H9 (cell line): ENCODE results near the gene MBD3L4. TPM values are rescaled to one million over a fixed set of nuclear protein-coding genes. Genes with fewer than 3 reads are reported as not detected.

Experiments
- DNase-seq: peaks from one replicate; pipeline ENCODE4 v3.0.0-alpha.2; 2017
- H2AFZ ChIP-seq: one replicate; pipeline ENCODE4 v1.6.1; 2013; ENCODE audit warnings: mild to moderate bottlenecking, low read length, control low read depth, moderate library complexity
- H2AK5ac ChIP-seq: 2 replicates; pipeline ENCODE4 v1.6.1; 2013; ENCODE audit warnings: low read length, control low read depth, mixed read lengths; ENCODE audit not compliant: insufficient read length
- H2BK120ac ChIP-seq: one replicate; pipeline ENCODE4 v1.6.1; 2013; ENCODE audit warnings: low read depth, mild to moderate bottlenecking, low read length, control low read depth, inconsistent platforms; ENCODE audit not compliant: poor library complexity, severe bottlenecking
- H2BK12ac ChIP-seq: 2 replicates; pipeline ENCODE4 v1.6.1; 2013; ENCODE audit warnings: low read length, control low read depth, mixed read lengths, low read depth; ENCODE audit not compliant: insufficient read length
- H2BK15ac ChIP-seq: 2 replicates; pipeline ENCODE4 v1.6.1; 2013; ENCODE audit warnings: low read depth, low read length, control low read depth
- H2BK20ac ChIP-seq: one replicate; pipeline ENCODE4 v1.6.1; 2013; ENCODE audit warnings: low read depth, mild to moderate bottlenecking, low read length, control low read depth, inconsistent platforms; ENCODE audit not compliant: poor library complexity, severe bottlenecking
- H2BK5ac ChIP-seq: 2 replicates; pipeline ENCODE4 v1.6.1; 2013; ENCODE audit warnings: low read length, control low read depth, mixed read lengths; ENCODE audit not compliant: insufficient read length
- H3K14ac ChIP-seq: 2 replicates; pipeline ENCODE4 v1.6.1; 2013; ENCODE audit warnings: low read length, control low read depth; ENCODE audit not compliant: insufficient read depth
- H3K18ac ChIP-seq: 2 replicates; pipeline ENCODE4 v1.6.1; 2013; ENCODE audit warnings: low read depth, mild to moderate bottlenecking, mixed read lengths, low read length, control low read depth; ENCODE audit not compliant: insufficient read length
- H3K23ac ChIP-seq: 2 replicates; pipeline ENCODE4 v1.6.1; 2013; ENCODE audit warnings: low read length, control low read depth, mixed read lengths, low read depth; ENCODE audit not compliant: insufficient read length
- H3K23me2 ChIP-seq: 2 replicates; pipeline ENCODE4 v1.6.1; 2013; ENCODE audit warnings: low read depth, mild to moderate bottlenecking, mixed read lengths, low read length, control low read depth; ENCODE audit not compliant: insufficient read length, poor library complexity, severe bottlenecking
- H3K27ac ChIP-seq: 2 replicates; pipeline ENCODE4 v1.5.1; 2013; ENCODE audit warnings: low read length, control low read depth, mixed read lengths, low read depth; ENCODE audit not compliant: insufficient read length
- H3K27me3 ChIP-seq: 2 replicates; pipeline ENCODE4 v1.6.1; 2013; ENCODE audit warnings: low read length, control low read depth, inconsistent platforms; ENCODE audit not compliant: insufficient read depth
- H3K4ac ChIP-seq: 2 replicates; pipeline ENCODE4 v1.6.1; 2013; ENCODE audit warnings: low read depth, mild to moderate bottlenecking, control low read depth, inconsistent platforms, low read length, moderate library complexity
- H3K4me1 ChIP-seq: 2 replicates; pipeline ENCODE4 v1.6.1; 2013; ENCODE audit warnings: low read length, control low read depth, inconsistent platforms; ENCODE audit not compliant: insufficient read depth
- H3K4me2 ChIP-seq: 2 replicates; pipeline ENCODE4 v1.6.1; 2013; ENCODE audit warnings: low read length, control low read depth, mixed read lengths; ENCODE audit not compliant: insufficient read length, insufficient read depth
- H3K56ac ChIP-seq: 2 replicates; pipeline ENCODE4 v1.6.1; 2013; ENCODE audit warnings: low read depth, mild to moderate bottlenecking, mixed read lengths, low read length, control low read depth; ENCODE audit not compliant: insufficient read length
- H3K79me1 ChIP-seq: 2 replicates; pipeline ENCODE4 v1.6.1; 2013; ENCODE audit warnings: low read depth, mild to moderate bottlenecking, moderate library complexity, low read length, control low read depth, inconsistent platforms; ENCODE audit not compliant: insufficient read depth, poor library complexity, severe bottlenecking
- H3K79me2 ChIP-seq: 2 replicates; pipeline ENCODE4 v1.6.1; 2013; ENCODE audit warnings: low read length, control low read depth, inconsistent platforms; ENCODE audit not compliant: insufficient read depth
- H3K9ac ChIP-seq: 2 replicates; pipeline ENCODE4 v1.6.1; 2013; ENCODE audit warnings: low read length, control low read depth, mixed read lengths; ENCODE audit not compliant: insufficient read length; ENCODE audit errors: extremely low read depth
- H3K9me3 ChIP-seq: one replicate; pipeline ENCODE4 v1.6.1; 2013; ENCODE audit warnings: low read depth, low read length, inconsistent platforms; ENCODE audit not compliant: control insufficient read depth
- H3T11ph ChIP-seq: one replicate; pipeline ENCODE4 v1.6.1; 2013; ENCODE audit warnings: mild to moderate bottlenecking, low read length, control low read depth, inconsistent platforms
- H4K20me1 ChIP-seq: one replicate; pipeline ENCODE4 v1.6.1; 2013; ENCODE audit not compliant: control insufficient read depth, insufficient read length, insufficient read depth
- H4K5ac ChIP-seq: 2 replicates; pipeline ENCODE4 v1.6.1; 2013; ENCODE audit warnings: low read depth, mild to moderate bottlenecking, mixed read lengths, low read length, control low read depth; ENCODE audit not compliant: insufficient read length
- H4K8ac ChIP-seq: replicated peaks from 2 replicates; pipeline ENCODE4 v1.6.1; 2013; ENCODE audit warnings: low read length, control low read depth, mixed read lengths, low read depth; ENCODE audit not compliant: insufficient read length
- H4K91ac ChIP-seq: 2 replicates; pipeline ENCODE4 v1.6.1; 2013; ENCODE audit warnings: low read depth, mild to moderate bottlenecking, moderate library complexity, mixed read lengths, low read length, control low read depth; ENCODE audit not compliant: insufficient read length
- H3K27ac Mint-ChIP-seq, 3 experiments: 2 replicates in 2 of 3; 3 replicates in 1 of 3; pipeline ENCODE4 v1.8.0; 2020 to 2021; ENCODE audit warnings: mixed read lengths in 3 of 3, mild to moderate bottlenecking in 1 of 3, moderate library complexity in 1 of 3
- H3K27me3 Mint-ChIP-seq: 2 replicates; pipeline ENCODE4 v1.8.0; 2021; ENCODE audit warnings: low read depth, mild to moderate bottlenecking, moderate library complexity, mixed read lengths
- H3K36me3 Mint-ChIP-seq, 3 experiments: 2 replicates in 2 of 3; 3 replicates in 1 of 3; pipeline ENCODE4 v1.8.0; 2020 to 2021; ENCODE audit warnings: low read depth in 3 of 3, mixed read lengths in 3 of 3; ENCODE audit not compliant: insufficient read depth in 1 of 3
- H3K4me1 Mint-ChIP-seq, 2 experiments: 2 replicates each; pipeline ENCODE4 v1.8.0; 2020; ENCODE audit warnings: mixed read lengths in 2 of 2
- H3K4me3 Mint-ChIP-seq, 2 experiments: 2 replicates in 1 of 2; 3 replicates in 1 of 2; pipeline ENCODE4 v1.8.0; 2020 to 2021; ENCODE audit warnings: mild to moderate bottlenecking in 2 of 2, mixed read lengths in 2 of 2, moderate library complexity in 1 of 2
- H3K9me3 Mint-ChIP-seq, 2 experiments: 2 replicates in 1 of 2; 3 replicates in 1 of 2; pipeline ENCODE4 v1.8.0; 2020; ENCODE audit warnings: mild to moderate bottlenecking in 2 of 2, mixed read lengths in 2 of 2, moderate library complexity in 1 of 2
- CTCF ChIP-seq: fragments of 200-600 bp; sonication (generic); conservative IDR thresholded peaks from 3 replicates; pipeline ENCODE4 v1.8.0; 2021; ENCODE audit warnings: antibody characterized with exemption, mild to moderate bottlenecking
- WGBS: extraction: QIAGEN DNeasy Blood & Tissue Kit; methylation state at CpG from one replicate; pipeline ENCODE4 v1.1.7; 2013; ENCODE audit warnings: missing lambda C conversion rate, low lambda C conversion rate, mixed read lengths; ENCODE audit not compliant: insufficient read length; ENCODE audit errors: extremely low coverage; 5-methylcytosine and 5-hydroxymethylcytosine counted together
- total RNA-seq: library from RNA; stranded (reverse); gene quantifications from 2 replicates; pipeline ENCODE4 v1.2.1, GENCODE V29; 2021

Gene MBD3L4
- total RNA-seq, 1 experiment from 2014 or later: not detected

GRCh38 chr19:7007859-7008258 lies 32.1 kb downstream of the MBD3L4 start:
- no peak overlapping the region for H2AK5ac ChIP-seq
- H2BK5ac ChIP-seq: no peak overlapping the region
- no peak overlapping the region for H4K8ac ChIP-seq
- no peak overlapping the region for H3K9ac ChIP-seq
- no peaks in the 10 kb centered on the region for H3K27me3 ChIP-seq
- H3K9me3 Mint-ChIP-seq: peaks cover 77 to 86% of the 10 kb centered on the region in 2 experiments
- no peak overlapping the region for H3K4ac ChIP-seq
- H2BK20ac ChIP-seq: no peak overlapping the region
- no peak for TF ChIP-seq CTCF
- no peak overlapping the region for H3T11ph ChIP-seq
- H3K27ac ChIP-seq: no peak overlapping the region
- H3K23ac ChIP-seq: no peak overlapping the region
- no peak overlapping the region for H2AFZ ChIP-seq
- no peak overlapping the region for H3K56ac ChIP-seq
- no peaks in the 10 kb centered on the region for H3K79me1 ChIP-seq
- H3K27ac Mint-ChIP-seq: no peak overlapping the region; a peak in 1 of 7 replicates
- H3K4me1 Mint-ChIP-seq: no peaks in the 10 kb centered on the region
- no peak overlapping the region for H3K18ac ChIP-seq
- H3K14ac ChIP-seq: no peak overlapping the region
- no peak for DNase-seq
- no peak overlapping the region for H4K5ac ChIP-seq
- H3K23me2 ChIP-seq: no peaks in the 10 kb centered on the region
- peaks cover 0 to 7% (median 6%) of the 10 kb centered on the region in 3 experiments; a peak in 4 of 7 replicates for H3K36me3 Mint-ChIP-seq
- no peak overlapping the region for H2BK15ac ChIP-seq
- no CpG with 5 or more reads among the region's 4 CpGs for WGBS
- H3K4me3 Mint-ChIP-seq: no peak overlapping the region
- H4K20me1 ChIP-seq: no peaks in the 10 kb centered on the region
- H3K79me2 ChIP-seq: no peaks in the 10 kb centered on the region
- H2BK120ac ChIP-seq: no peak overlapping the region
- H4K91ac ChIP-seq: no peak overlapping the region
- peaks cover 2% of the 10 kb centered on the region for H3K27me3 Mint-ChIP-seq
- no peak overlapping the region for H3K4me2 ChIP-seq
- peaks cover 19% of the 10 kb centered on the region for H3K9me3 ChIP-seq
- no peaks in the 10 kb centered on the region for H3K4me1 ChIP-seq
- no peak overlapping the region for H2BK12ac ChIP-seq
